GM21576 (cell line): Measurements from ENCODE around the gene SLC15A1.

ENCODE experiments used
- ATAC-seq: cut with Tn5 transposase; IDR thresholded peaks from one replicate; pipeline ENCODE4 v1.9.1; 2021; ENCODE audit warnings: mild to moderate bottlenecking, moderate library complexity; ENCODE audit not compliant: unreplicated experiment

SLC15A1 gene, protein sequence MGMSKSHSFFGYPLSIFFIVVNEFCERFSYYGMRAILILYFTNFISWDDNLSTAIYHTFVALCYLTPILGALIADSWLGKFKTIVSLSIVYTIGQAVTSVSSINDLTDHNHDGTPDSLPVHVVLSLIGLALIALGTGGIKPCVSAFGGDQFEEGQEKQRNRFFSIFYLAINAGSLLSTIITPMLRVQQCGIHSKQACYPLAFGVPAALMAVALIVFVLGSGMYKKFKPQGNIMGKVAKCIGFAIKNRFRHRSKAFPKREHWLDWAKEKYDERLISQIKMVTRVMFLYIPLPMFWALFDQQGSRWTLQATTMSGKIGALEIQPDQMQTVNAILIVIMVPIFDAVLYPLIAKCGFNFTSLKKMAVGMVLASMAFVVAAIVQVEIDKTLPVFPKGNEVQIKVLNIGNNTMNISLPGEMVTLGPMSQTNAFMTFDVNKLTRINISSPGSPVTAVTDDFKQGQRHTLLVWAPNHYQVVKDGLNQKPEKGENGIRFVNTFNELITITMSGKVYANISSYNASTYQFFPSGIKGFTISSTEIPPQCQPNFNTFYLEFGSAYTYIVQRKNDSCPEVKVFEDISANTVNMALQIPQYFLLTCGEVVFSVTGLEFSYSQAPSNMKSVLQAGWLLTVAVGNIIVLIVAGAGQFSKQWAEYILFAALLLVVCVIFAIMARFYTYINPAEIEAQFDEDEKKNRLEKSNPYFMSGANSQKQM

DNA sequence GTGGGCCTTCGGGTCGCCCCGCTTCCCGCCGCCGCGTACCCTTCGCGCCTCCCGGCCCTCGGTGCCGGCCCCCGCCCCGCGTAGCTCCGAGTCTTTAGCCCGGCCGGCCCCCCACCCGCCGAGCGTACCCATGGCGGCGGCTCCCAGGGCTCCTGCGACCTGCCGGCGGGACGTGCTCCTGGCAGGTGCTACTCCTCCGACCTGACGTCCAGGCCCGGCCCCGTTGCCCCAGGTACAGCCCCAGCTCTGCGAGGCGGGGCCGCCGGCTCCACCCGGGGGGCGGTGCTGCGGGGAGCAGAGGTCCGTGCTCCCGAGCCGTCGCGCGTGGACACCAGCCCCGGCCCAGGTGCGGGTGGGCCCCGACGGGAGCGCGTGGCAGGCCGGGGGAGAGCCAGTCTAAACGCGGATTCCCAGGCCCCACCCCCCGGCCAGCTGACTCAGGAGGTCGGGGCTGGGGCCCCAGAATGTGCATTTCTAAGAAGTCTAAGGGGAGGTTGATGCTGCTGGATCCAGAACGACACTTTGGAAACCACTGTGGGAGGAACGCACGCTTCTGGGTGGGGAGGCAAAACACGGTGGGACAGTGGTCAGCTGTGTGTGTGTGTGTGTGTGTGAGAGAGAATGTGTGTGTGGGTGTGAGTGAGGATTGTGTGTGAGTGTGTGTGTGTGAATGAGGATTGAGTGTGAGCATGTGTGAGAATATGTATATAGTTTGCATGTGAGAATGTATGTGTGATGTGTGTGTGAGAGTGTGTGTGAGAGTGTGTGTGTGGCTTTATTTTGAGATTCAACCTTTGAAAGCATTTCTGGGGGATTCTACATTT lies at the start of gene SLC15A1:
SLC15A1 (minus strand) TSS at position 206 of the 824 bp plus-strand sequence; CDS start at position 132, 74 bp downstream.
- ATAC-seq = no peak

GRCh38 chr13:98801626-98802418 lies 49.4 kb upstream of the SLC15A1 start:
- ATAC-seq = no peak

DNA sequence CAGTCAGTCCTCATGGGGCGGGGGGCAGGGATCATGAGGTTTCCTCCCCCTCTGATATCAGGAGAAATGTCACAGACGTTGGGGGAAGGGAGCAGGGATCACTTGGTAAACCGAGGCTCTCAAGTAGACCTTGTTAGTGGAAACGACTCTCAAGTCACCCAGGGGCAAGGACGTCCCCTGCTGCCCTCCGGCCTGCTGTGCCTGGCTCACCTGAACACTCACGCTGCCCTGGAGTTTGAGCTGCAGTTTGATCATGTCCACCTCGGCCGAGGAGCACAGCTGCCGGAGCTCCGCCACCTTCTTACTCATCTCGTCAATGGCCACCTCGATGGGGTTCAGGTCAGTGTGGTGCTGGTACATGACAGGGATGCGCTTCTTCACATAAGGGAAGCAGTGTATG lies 47.6 kb upstream of the SLC15A1 start:
- ATAC-seq = no peak

GRCh38 chr13:98798849-98799645 lies 46.6 kb upstream of the SLC15A1 start:
- no peak for ATAC-seq

GRCh38 chr13:98797456-98797855 lies 45.0 kb upstream of the SLC15A1 start:
- no peak for ATAC-seq

- no peak for ATAC-seq
Measured at GRCh38 chr13:98796798-98797197, 44.3 kb upstream of the SLC15A1 start.

DNA sequence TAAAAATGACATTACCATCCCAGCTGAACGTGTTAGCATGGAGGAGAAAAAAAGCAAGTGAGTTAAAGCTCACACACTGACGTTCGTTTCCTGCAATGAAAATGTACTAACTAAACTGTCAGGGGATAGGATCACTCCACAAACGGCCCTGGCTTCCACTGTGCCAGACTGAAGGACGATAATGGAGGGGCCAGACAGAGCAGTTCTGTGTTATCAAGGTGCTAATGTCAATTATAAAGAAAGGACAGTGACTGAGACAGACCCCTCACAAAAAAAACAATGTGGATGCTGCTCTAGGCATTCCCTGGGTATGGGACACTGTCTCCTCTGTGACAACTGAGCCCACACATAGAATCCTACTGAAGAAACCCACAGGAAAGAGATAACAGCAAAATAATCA lies 43.7 kb upstream of the SLC15A1 start:
- ATAC-seq = no peak

DNA sequence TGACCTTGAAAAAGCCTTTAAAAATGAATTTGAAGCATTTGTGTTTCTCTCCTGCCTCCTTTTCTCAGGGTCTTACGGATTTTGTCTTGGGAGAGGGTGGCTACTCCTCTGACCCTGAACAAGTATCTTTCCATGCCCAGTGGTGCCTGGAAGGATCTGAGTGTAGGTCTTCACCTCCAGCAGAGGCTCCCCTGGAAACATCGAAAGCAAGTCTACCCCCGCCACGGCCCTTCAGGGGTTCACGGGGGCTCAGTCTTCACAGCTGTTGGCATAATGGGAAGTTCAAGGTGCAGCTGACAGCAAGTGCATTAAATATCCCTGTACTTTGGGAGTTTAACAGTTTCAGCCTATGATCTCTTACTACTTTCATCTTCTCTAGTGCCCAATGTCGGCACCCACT lies 42.7 kb upstream of the SLC15A1 start:
- no peak for ATAC-seq

DNA sequence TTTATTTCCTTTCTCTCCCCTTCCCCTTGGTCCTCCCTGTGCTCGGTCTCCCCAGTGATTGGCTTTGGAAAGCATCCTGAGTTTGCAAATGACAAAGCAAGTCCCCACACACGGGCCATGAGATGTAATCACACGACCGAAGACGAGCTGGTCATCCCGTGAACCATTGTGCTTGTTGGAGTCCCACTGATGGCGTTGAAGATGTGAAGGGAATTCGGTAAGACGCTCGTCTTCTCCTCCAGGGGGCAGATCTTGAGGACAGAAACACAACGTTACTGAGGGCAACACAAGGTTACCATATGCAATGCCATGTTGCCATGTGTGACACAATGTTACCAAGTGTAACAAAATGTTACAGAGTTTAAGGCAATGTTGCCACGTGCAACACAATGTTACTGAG lies 42.0 kb upstream of the SLC15A1 start:
- ATAC-seq = no peak

- no peak for ATAC-seq
Measured at GRCh38 chr13:98792785-98793495, 40.5 kb upstream of the SLC15A1 start.

DNA sequence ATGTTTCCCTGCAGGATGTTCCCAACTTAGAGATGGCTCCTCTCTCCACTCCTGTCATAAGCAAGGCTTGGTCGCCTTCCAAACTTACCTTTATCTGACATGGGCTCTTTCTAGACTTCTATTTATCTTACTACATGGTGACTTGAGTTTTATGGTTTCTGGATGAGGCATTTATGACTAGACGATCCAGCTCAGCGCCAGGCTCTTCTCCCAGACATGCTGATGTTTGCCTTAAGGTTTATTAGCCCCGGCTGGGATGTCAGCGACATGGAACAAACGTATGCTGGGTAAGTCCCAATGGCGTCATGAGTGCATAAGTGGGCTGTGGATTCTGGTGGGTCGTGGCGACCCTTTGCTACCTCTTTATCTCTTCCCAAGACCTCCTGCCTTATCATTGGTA lies 39.8 kb upstream of the SLC15A1 start:
- no peak for ATAC-seq

- ATAC-seq = no peak
Measured at GRCh38 chr13:98791611-98792010, 39.1 kb upstream of the SLC15A1 start.

DNA sequence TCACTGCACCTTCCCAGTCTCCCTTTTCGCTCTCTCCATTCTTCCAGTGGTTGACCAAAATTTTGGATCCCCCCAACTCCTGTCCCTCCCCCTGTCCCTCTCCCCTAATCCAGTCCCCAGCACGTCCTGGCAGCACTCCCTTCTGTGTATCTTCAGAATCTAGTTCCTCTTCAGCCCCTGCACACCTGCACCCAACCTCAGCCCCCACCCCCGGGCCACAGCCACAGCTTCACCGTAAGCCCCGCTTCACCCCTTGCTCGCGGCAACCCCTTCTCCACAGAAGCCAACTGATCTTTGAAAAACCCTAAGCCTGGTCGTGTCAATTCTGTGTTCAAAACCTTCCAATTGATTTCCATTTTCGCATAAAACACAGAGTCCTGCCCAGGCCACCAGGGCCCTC lies 35.5 kb upstream of the SLC15A1 start:
- no peak for ATAC-seq

DNA sequence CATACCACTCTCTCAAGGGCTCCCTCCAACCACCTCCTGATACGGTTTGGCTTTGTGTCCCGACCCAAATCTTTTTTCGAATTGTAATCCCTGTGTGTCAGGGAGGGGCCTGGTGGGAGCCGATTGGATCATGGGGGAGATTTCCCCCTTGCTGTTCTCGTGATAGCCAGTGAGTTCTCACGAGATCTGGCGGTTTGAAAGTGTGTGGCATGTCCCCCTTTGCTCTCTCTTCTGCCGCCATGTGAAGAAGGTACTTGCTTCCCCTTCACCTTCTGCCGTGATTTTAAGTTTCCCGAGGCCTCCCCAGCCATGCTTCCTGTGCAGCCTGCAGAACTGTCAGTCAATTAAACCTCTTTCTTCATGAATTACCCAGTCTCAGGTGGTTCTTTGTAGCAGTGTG lies 34.7 kb upstream of the SLC15A1 start:
- ATAC-seq = no peak

DNA sequence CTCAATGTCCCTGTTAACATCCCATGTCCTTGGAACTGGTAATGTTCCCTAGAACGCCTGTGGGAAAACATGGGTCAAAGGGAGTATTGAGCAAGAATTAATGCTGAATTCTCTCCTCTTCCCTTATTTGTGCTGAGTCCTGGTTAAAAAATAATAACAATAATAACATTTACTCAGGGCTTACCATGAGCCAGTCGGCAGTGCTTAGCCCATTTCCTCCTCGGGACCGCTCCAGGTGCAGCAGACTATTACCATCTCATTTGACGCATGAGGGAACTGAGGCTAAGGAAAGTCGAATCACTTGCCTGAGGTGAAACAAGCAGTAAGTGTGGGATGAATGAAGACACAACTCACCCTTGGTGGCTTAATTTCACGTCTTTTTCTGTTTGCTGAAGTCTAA lies 33.6 kb upstream of the SLC15A1 start:
- no peak for ATAC-seq

- no peak for ATAC-seq
Measured at GRCh38 chr13:98785405-98785804, 32.9 kb upstream of the SLC15A1 start.

- no peak for ATAC-seq
Measured at GRCh38 chr13:98784666-98785065, 32.2 kb upstream of the SLC15A1 start.

DNA sequence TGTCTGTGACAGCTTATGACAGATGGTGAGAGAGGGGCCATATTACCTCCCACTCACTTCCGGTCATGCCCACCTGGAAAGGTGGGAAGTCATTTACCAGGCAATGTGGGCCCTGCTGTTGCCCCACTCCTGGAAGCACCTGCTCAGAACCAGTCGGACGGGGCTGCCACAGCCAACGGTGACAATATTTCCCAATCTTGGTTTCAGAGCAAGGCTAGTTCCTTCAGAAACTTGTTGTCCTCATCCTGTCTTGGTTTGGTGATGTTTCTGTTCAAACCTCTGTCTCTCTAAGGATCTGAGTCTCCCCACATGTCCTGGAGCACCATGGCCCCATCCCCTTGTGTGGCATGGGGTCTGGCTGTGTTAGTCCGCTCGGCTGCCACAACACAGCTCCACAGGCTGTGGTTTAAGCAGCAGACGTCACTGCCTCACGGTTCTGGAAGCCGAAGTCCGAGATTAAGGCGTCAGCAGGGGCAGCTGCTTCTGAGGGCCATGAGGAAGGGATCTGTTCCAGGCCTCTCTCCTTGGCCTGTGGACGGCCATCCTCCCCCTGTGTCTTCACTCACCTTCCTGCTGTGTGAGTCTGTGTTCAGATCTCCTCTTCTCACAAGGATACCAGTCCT lies 31.5 kb upstream of the SLC15A1 start:
- ATAC-seq = no peak

DNA sequence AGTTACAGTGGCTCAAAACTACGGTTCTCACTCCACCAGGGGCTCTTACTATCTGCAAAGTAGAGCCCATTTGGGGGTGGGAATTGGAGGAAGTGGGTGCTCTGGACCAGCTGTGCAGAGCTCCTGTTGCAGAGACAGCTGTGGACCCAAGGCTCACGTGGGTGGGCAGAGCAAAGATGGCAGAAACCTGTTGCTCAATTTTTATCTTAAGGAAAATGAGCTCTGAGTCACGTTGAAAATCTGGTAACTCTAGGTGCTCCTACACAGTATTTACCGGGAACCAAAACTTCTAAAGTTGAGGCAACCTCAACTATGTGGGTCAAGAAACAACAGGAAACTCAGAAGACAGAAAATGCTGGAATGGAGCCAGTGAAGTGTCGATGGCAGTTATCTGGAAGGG lies 30.2 kb upstream of the SLC15A1 start:
- ATAC-seq = no peak
